MCF 10A (cell line): ENCODE measurements around the gene OR14I1. TPM values are rescaled to one million over a fixed set of nuclear protein-coding genes. Genes with fewer than 3 reads are reported as not detected.

Source experiments
- BruUV-seq: library from RNA; stranded (reverse); fragments of 400-500 nt; replicated peaks from 2 replicates; lab custom pipeline; 2021; lab: Mats Ljungman, UMichigan
- CTCF ChIA-PET: fragments of 300-600 bp; sonication (Branson Sonifier 250); formaldehyde crosslinking; extraction: SDS; loops from one replicate; lab custom pipeline; 2021; ENCODE audit warnings: antibody characterized with exemption, inconsistent platforms; lab: Yijun Ruan, JAX
- POLR2A ChIA-PET: fragments of 300-600, 350-650 bp; sonication (Branson Sonifier 250); formaldehyde crosslinking; extraction: SDS; loops from one replicate; lab custom pipeline; 2020; ENCODE audit warnings: antibody characterized with exemption, inconsistent platforms; lab: Yijun Ruan, JAX
- DNase-seq: peaks from one replicate; pipeline ENCODE4 v3.0.0-alpha.2; 2018; ENCODE audit not compliant: unreplicated experiment
- H3K27ac Mint-ChIP-seq: one replicate; pipeline ENCODE4 v1.8.0; 2022; ENCODE audit warnings: mild to moderate bottlenecking, low read depth, mixed read lengths; ENCODE audit not compliant: unreplicated experiment
- H3K27me3 Mint-ChIP-seq: one replicate; pipeline ENCODE4 v1.8.0; 2022; ENCODE audit warnings: mixed read lengths; ENCODE audit not compliant: insufficient read depth, unreplicated experiment
- H3K36me3 Mint-ChIP-seq: one replicate; pipeline ENCODE4 v1.8.0; 2022; ENCODE audit warnings: mild to moderate bottlenecking, moderate library complexity, mixed read lengths; ENCODE audit not compliant: insufficient read depth, unreplicated experiment
- H3K4me1 Mint-ChIP-seq: one replicate; pipeline ENCODE4 v1.8.0; 2022; ENCODE audit warnings: mixed read lengths; ENCODE audit not compliant: insufficient read depth, unreplicated experiment
- H3K4me3 Mint-ChIP-seq: one replicate; pipeline ENCODE4 v1.8.0; 2022; ENCODE audit warnings: mild to moderate bottlenecking, moderate library complexity, mixed read lengths; ENCODE audit not compliant: unreplicated experiment
- H3K9me3 Mint-ChIP-seq: one replicate; pipeline ENCODE4 v1.8.0; 2022; ENCODE audit warnings: mixed read lengths; ENCODE audit not compliant: unreplicated experiment
- intact Hi-C: fragments of 100-400 bp; cut with micrococcal nuclease; formaldehyde crosslinking; loops from 2 replicates; pipeline ENCODE4 v1.14.1; 2022
- total RNA-seq: library from RNA; stranded (reverse); gene quantifications from 2 replicates; pipeline ENCODE4 v1.2.3, GENCODE V29; 2022
- TF ChIP-seq, protein P1 (sequence below): fragments of 200-600 bp; IDR thresholded peaks from one replicate; pipeline ENCODE4 v1.8.0; 2022; ENCODE audit warnings: antibody characterized with exemption, mild to moderate bottlenecking; ENCODE audit not compliant: unreplicated experiment

OR14I1 gene
- total RNA-seq, 1 experiment from 2014 or later = not detected

DNA sequence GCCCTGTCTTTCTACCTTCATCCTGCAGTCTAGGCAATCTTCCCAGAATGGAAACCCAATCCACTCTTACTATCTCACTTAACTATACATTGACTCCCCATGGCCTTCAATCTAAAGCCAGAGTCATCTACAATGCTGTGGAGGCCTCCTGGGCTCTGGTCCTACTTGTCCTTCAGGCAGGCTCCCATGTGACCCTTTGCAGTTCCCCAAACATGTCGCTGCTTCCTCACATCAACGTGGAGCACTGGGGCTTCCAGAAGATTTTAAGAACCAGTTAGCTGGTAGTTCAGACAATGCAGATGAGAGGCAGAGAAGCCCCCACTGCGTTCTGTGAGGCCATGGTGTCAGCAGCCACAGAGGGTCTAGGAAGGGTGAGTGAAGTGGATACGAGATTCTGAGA lies 34.4 kb upstream of the OR14I1 start:
- ChIA-PET CTCF (no interaction called here), POLR2A (no interaction called here)
- Mint-ChIP-seq H3K4me1 (no peaks in the 10 kb centered on the region), H3K27ac (no peak overlapping the region), H3K4me3 (no peak overlapping the region), H3K9me3 (peaks cover 17% of the 10 kb centered on the region), H3K36me3 (no peaks in the 10 kb centered on the region), H3K27me3 (no peaks in the 10 kb centered on the region)
- intact Hi-C loops = no loop called here
- TF ChIP-seq, protein P1, sequence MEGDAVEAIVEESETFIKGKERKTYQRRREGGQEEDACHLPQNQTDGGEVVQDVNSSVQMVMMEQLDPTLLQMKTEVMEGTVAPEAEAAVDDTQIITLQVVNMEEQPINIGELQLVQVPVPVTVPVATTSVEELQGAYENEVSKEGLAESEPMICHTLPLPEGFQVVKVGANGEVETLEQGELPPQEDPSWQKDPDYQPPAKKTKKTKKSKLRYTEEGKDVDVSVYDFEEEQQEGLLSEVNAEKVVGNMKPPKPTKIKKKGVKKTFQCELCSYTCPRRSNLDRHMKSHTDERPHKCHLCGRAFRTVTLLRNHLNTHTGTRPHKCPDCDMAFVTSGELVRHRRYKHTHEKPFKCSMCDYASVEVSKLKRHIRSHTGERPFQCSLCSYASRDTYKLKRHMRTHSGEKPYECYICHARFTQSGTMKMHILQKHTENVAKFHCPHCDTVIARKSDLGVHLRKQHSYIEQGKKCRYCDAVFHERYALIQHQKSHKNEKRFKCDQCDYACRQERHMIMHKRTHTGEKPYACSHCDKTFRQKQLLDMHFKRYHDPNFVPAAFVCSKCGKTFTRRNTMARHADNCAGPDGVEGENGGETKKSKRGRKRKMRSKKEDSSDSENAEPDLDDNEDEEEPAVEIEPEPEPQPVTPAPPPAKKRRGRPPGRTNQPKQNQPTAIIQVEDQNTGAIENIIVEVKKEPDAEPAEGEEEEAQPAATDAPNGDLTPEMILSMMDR = no peak
- no TSS peak for BruUV-seq
- DNase-seq = no peak

DNA sequence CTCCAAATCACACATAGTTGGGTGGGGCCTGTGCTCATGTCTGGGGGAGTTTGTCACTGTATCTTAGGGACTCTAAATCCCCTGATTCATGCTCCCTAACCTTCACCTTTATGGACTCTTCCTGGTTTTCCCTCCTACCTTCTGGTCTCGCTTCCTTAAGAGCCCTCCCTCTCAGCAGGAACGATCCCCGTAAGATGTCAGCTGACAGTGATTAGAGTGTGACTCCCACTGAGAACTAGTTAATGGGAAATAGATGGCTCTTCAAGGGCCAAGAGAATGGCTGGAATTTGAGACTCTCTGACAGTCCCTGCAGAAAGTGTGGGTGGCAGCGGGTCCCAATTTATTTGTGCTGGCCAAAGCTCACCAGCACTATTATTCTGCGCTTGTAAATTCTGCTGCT lies 31.0 kb upstream of the OR14I1 start:
- ChIA-PET POLR2A (interaction anchor here (1.1 kb wide), 1 partner anchor 10 kb away, joined by 3 read pairs; no protein-coding TSS in a partner anchor), CTCF (interaction anchor here (0.6 kb wide), 2 partner anchors 35 to 77 kb away, joined by 3 to 4 read pairs; no protein-coding TSS in a partner anchor)
- Mint-ChIP-seq H3K4me1 (peaks cover 6% of the 10 kb centered on the region), H3K27ac (no peak overlapping the region), H3K4me3 (no peak overlapping the region), H3K9me3 (peaks cover 17% of the 10 kb centered on the region), H3K36me3 (no peaks in the 10 kb centered on the region), H3K27me3 (no peaks in the 10 kb centered on the region)
- TF ChIP-seq, protein P1 = no peak
- no peak for DNase-seq
- intact Hi-C loops = no loop called here
- no TSS peak for BruUV-seq

GRCh38 chr1:248730507-248731335 lies 28.2 kb upstream of the OR14I1 start:
- Mint-ChIP-seq H3K4me3 (no peak overlapping the region), H3K36me3 (no peaks in the 10 kb centered on the region), H3K27ac (no peak overlapping the region), H3K4me1 (peaks cover 9% of the 10 kb centered on the region), H3K9me3 (peaks cover 15% of the 10 kb centered on the region), H3K27me3 (no peaks in the 10 kb centered on the region)
- TF ChIP-seq, protein P1 = no peak
- ChIA-PET CTCF (interaction anchor here (0.7 kb wide), 1 partner anchor 9 kb away, joined by 3 read pairs; no protein-coding TSS in a partner anchor), POLR2A (no interaction called here)
- BruUV-seq = no TSS peak
- DNase-seq = no peak
- intact Hi-C loops = no loop called here

- TF ChIP-seq, protein P1 = no peak
- H3K4me3 Mint-ChIP-seq = no peak overlapping the region
- H3K36me3 Mint-ChIP-seq = no peaks in the 10 kb centered on the region
- no TSS peak for BruUV-seq
- POLR2A ChIA-PET = interaction anchor here (0.7 kb wide), 1 partner anchor 380 kb away, joined by 4 read pairs; no protein-coding TSS in a partner anchor
- CTCF ChIA-PET = interaction anchor here (0.7 to 1.6 kb wide), 2 partner anchors 10 to 93 kb away, joined by 4 read pairs; no protein-coding TSS in a partner anchor
- H3K4me1 Mint-ChIP-seq = no peaks in the 10 kb centered on the region
- no peaks in the 10 kb centered on the region for H3K27me3 Mint-ChIP-seq
- peaks cover 22% of the 10 kb centered on the region for H3K9me3 Mint-ChIP-seq
- no peak overlapping the region for H3K27ac Mint-ChIP-seq
- intact Hi-C loops = no loop called here
- DNase-seq = peak; percentile 20
Observed at GRCh38 chr1:248714248-248714647, 11.7 kb upstream of the OR14I1 start.
